Keratinocyte (primary cell): Measurements from ENCODE around the gene CDK12. TPM values are rescaled to one million over a fixed set of nuclear protein-coding genes. Genes with fewer than 3 reads are reported as not detected.
A peak's percentile ranks its signal among the peaks of the same experiment; 100 is the strongest.

Experiments
- DNase-seq: peaks from one replicate; pipeline ENCODE4 v3.0.0-alpha.2; 2011; ENCODE audit warnings: low read depth, missing footprints, low spot score
- FAIRE-seq: peaks from 2 replicates; lab custom pipeline; 2011; peaks lifted over from hg19 to GRCh38; lab: Jason Lieb, UNC
- H2AFZ ChIP-seq: 2 replicates; pipeline ENCODE4 v1.6.0; 2012; ENCODE audit warnings: low read length, control low read depth, inconsistent platforms; ENCODE audit not compliant: control insufficient read depth
- H3K27ac ChIP-seq: 2 replicates; pipeline ENCODE4 v1.5.1; 2011; ENCODE audit warnings: low read length; ENCODE audit not compliant: control insufficient read depth, insufficient read depth
- H3K27me3 ChIP-seq: 3 replicates; pipeline ENCODE4 v1.6.0; 2011; ENCODE audit warnings: low read length; ENCODE audit not compliant: control insufficient read depth, insufficient read depth; ENCODE audit errors: extremely low read depth
- H3K36me3 ChIP-seq, 2 experiments: 2 replicates in 1 of 2; 3 replicates in 1 of 2; pipeline ENCODE4 v1.5.1; 2011; ENCODE audit warnings: low read length in 2 of 2, mild to moderate bottlenecking in 1 of 2; ENCODE audit not compliant: control insufficient read depth in 2 of 2, insufficient read depth in 2 of 2; ENCODE audit errors: extremely low read depth in 1 of 2
- H3K4me1 ChIP-seq: 3 replicates; pipeline ENCODE4 v1.5.1; 2011; ENCODE audit warnings: low read length; ENCODE audit not compliant: control insufficient read depth, insufficient read depth; ENCODE audit errors: extremely low read depth
- H3K4me2 ChIP-seq: 3 replicates; pipeline ENCODE4 v1.6.0; 2011; ENCODE audit warnings: low read depth, low read length; ENCODE audit not compliant: control insufficient read depth, insufficient read depth; ENCODE audit errors: extremely low read depth
- H3K4me3 ChIP-seq, 3 experiments: fragments of 200-600 bp in 1 of 3; sonication (generic) in 1 of 3; 2 replicates in 2 of 3; 3 replicates in 1 of 3; pipeline ENCODE4 v1.5.1; 2011 to 2016; ENCODE audit warnings: low read length in 3 of 3, mild to moderate bottlenecking in 3 of 3, control low read depth in 2 of 3, inconsistent platforms in 1 of 3, low read depth in 1 of 3, mixed read lengths in 1 of 3, mixed run types in 1 of 3, moderate library complexity in 1 of 3; ENCODE audit not compliant: control insufficient read depth in 2 of 3, insufficient read depth in 2 of 3; ENCODE audit errors: extremely low read depth in 1 of 3
- H3K79me2 ChIP-seq: 2 replicates; pipeline ENCODE4 v1.6.0; 2012; ENCODE audit warnings: low read length; ENCODE audit not compliant: control insufficient read depth, insufficient read depth
- H3K9ac ChIP-seq: 3 replicates; pipeline ENCODE4 v1.6.0; 2011; ENCODE audit warnings: low read length; ENCODE audit not compliant: control insufficient read depth, insufficient read depth; ENCODE audit errors: extremely low read depth
- H3K9me1 ChIP-seq: 3 replicates; pipeline ENCODE4 v1.6.0; 2011; ENCODE audit warnings: low read length; ENCODE audit not compliant: control insufficient read depth, insufficient read depth; ENCODE audit errors: extremely low read depth
- H3K9me3 ChIP-seq: 2 replicates; pipeline ENCODE4 v1.5.1; 2012; ENCODE audit warnings: low read depth, low read length; ENCODE audit not compliant: control insufficient read depth
- H4K20me1 ChIP-seq: 3 replicates; pipeline ENCODE4 v1.6.0; 2011; ENCODE audit warnings: low read length; ENCODE audit not compliant: control insufficient read depth, insufficient read depth; ENCODE audit errors: extremely low read depth
- EZH2 ChIP-seq: IDR thresholded peaks from one replicate; pipeline ENCODE4 v1.6.1; 2012; ENCODE audit warnings: inconsistent platforms, mild to moderate bottlenecking, low read length, moderate library complexity
- dilution Hi-C: fragments of 300-500 bp; cut with MboI; formaldehyde crosslinking; loops from one replicate; pipeline ENCODE4 v1.7.0; 2020; ENCODE audit warnings: low sequenced_read_pairs; ENCODE audit not compliant: extremely low pct_ligation_motif_present
- polyA plus RNA-seq, 5 experiments: library from polyadenylated mRNA; depleted of rRNA in 3 of 5; stranded (reverse) in 3 of 5; stranded (forward) in 1 of 5; unstranded in 1 of 5; fragments of >200 nt; gene quantifications; 1 replicate in 1 of 5; 2 replicates in 3 of 5; 3 replicates in 1 of 5; pipeline versions ENCODE4 v1.2.1 to v1.2.3, GENCODE V29; 2011 to 2012; ENCODE audit warnings: missing spikeins in 2 of 5, low read depth in 1 of 5, low replicate concordance in 1 of 5
- TF ChIP-seq, protein P1 (sequence below), 3 experiments: IDR thresholded peaks in 1 of 3; conservative IDR thresholded peaks in 1 of 3; optimal IDR thresholded peaks in 1 of 3; 2 replicates in 2 of 3; 3 replicates in 1 of 3; pipeline versions ENCODE3 to v1.5.1; 2011; ENCODE audit warnings: low read length in 3 of 3, mild to moderate bottlenecking in 3 of 3, moderate library complexity in 2 of 3, control low read depth in 1 of 3, inconsistent platforms in 1 of 3; ENCODE audit not compliant: insufficient read depth in 2 of 3; ENCODE audit errors: extremely low read depth in 1 of 3

Gene CDK12
- polyA plus RNA-seq, 1 donor (not counting 4 experiments of a cell fraction or from before 2014, with no cell fraction given) = 25.7 TPM

DNA sequence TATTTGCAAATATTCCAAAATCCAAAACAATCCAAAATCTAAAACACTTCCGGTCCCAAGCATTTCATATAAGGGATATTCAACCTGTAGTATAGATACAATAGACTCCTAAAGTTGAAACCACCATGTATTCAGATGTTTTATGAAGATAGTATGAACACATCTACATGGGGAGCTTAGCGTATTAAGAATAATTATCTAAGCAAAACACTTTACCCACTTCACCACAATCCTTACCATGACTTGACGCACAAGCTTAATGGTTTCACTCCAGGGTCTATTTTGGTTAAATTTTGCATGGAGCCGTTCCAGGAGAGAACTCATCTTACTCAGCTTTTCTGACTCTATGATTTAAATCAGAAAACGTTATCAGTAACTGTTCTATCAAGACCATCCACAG is 13.7 kb upstream of the CDK12 start:
- Histone ChIP-seq H3K27ac (no peak overlapping the region), H3K79me2 (peaks cover 41% of the 10 kb centered on the region), H2AFZ (no peak overlapping the region), H3K9me1 (no peaks in the 10 kb centered on the region), H3K9me3 (no peaks in the 10 kb centered on the region), H3K4me1 (peaks cover 10% of the 10 kb centered on the region), H3K9ac (no peak overlapping the region), H3K4me2 (no peak overlapping the region), H3K4me3 (no peak overlapping the region), H4K20me1 (no peaks in the 10 kb centered on the region), H3K27me3 (no peaks in the 10 kb centered on the region), H3K36me3 (peaks cover 5% of the 10 kb centered on the region in 2 experiments)
- no peak for TF ChIP-seq EZH2
- TF ChIP-seq, protein P1, sequence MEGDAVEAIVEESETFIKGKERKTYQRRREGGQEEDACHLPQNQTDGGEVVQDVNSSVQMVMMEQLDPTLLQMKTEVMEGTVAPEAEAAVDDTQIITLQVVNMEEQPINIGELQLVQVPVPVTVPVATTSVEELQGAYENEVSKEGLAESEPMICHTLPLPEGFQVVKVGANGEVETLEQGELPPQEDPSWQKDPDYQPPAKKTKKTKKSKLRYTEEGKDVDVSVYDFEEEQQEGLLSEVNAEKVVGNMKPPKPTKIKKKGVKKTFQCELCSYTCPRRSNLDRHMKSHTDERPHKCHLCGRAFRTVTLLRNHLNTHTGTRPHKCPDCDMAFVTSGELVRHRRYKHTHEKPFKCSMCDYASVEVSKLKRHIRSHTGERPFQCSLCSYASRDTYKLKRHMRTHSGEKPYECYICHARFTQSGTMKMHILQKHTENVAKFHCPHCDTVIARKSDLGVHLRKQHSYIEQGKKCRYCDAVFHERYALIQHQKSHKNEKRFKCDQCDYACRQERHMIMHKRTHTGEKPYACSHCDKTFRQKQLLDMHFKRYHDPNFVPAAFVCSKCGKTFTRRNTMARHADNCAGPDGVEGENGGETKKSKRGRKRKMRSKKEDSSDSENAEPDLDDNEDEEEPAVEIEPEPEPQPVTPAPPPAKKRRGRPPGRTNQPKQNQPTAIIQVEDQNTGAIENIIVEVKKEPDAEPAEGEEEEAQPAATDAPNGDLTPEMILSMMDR (optimal IDR thresholded peaks at IDR 0.05 in 1 of 3, IDR thresholded peaks at IDR 0.05 in 1 of 3, conservative IDR thresholded peaks at IDR 0.05 in 1 of 3; ENCODE audit: extremely low read depth in 1 of 3, insufficient read depth in 2 of 3, low read length in 3 of 3) = no peak
- FAIRE-seq = no peak
- dilution Hi-C loops = no loop called here
- DNase-seq = no peak

DNA sequence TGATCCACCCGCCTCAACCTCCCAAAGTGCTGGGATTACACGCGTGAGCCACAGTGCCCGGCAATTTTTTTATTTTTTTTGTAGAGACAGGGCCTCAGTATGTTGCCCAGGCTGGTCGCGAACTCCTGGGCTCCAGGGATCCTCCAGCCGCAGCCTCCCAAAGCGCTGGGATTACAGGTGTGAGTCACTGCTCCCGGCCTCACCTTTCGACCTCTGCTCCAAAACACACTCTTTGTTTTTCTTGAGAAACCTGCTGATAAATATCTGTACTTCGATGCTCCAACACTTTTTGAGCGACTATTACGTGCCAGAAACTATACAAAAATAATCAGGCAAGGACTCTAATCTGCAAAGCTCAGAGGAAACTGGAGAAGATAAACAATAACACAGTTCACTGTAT is 11.2 kb upstream of the CDK12 start:
- Histone ChIP-seq H4K20me1 (no peaks in the 10 kb centered on the region), H3K27ac (peak overlapping the region; percentile 98), H3K27me3 (no peaks in the 10 kb centered on the region), H3K9me3 (no peaks in the 10 kb centered on the region), H3K9ac (peak overlapping the region; percentile 100), H3K4me1 (peaks cover 10% of the 10 kb centered on the region), H3K4me3 (peak overlapping the region; percentile 78 to 91 (median 79)), H3K36me3 (peaks cover 5% of the 10 kb centered on the region in 2 experiments), H3K9me1 (no peaks in the 10 kb centered on the region), H3K79me2 (peaks cover 41% of the 10 kb centered on the region), H3K4me2 (peak overlapping the region; percentile 91), H2AFZ (no peak overlapping the region)
- dilution Hi-C loops = no loop called here
- TF ChIP-seq, protein P1 (optimal IDR thresholded peaks at IDR 0.05 in 1 of 3, IDR thresholded peaks at IDR 0.05 in 1 of 3, conservative IDR thresholded peaks at IDR 0.05 in 1 of 3; ENCODE audit: extremely low read depth in 1 of 3, insufficient read depth in 2 of 3, low read length in 3 of 3) = no peak
- TF ChIP-seq EZH2 = no peak
- DNase-seq (no peak), FAIRE-seq (no peak)
